Fibroblast of lung (primary cell): Measurements from ENCODE around the gene KIAA0930. TPM values are rescaled to one million over a fixed set of nuclear protein-coding genes. Genes with fewer than 3 reads are reported as not detected.

Experiments used
- DNase-seq, 2 donors: peaks; one replicate each; pipeline versions ENCODE4 v3.0.0 to v3.0.0-alpha.2; 2010; ENCODE audit warnings: low read depth in 2 of 2
- H2AFZ ChIP-seq: 2 replicates; pipeline ENCODE4 v1.5.1; 2012; ENCODE audit warnings: low read length, control low read depth, inconsistent platforms
- H3K27ac ChIP-seq: 2 replicates; pipeline ENCODE4 v1.5.1; 2011; ENCODE audit warnings: low read length, control low read depth; ENCODE audit not compliant: insufficient read depth
- H3K27me3 ChIP-seq: 2 replicates; pipeline ENCODE4 v1.5.1; 2011; ENCODE audit warnings: mild to moderate bottlenecking, low read length; ENCODE audit not compliant: control insufficient read depth, insufficient read depth
- H3K36me3 ChIP-seq: 2 replicates; pipeline ENCODE4 v1.5.1; 2011; ENCODE audit warnings: low read length; ENCODE audit not compliant: control insufficient read depth, insufficient read depth
- H3K4me1 ChIP-seq: 2 replicates; pipeline ENCODE4 v1.5.1; 2011; ENCODE audit warnings: low read length; ENCODE audit not compliant: control insufficient read depth, insufficient read depth; ENCODE audit errors: extremely low read depth
- H3K4me2 ChIP-seq: 2 replicates; pipeline ENCODE4 v1.5.1; 2011; ENCODE audit warnings: low read length, control low read depth; ENCODE audit not compliant: insufficient read depth; ENCODE audit errors: extremely low read depth
- H3K4me3 ChIP-seq, 4 experiments: fragments of 200-600 bp in 1 of 4; sonication (generic) in 1 of 4; replicated peaks in 1 of 4; 2 replicates each; pipeline ENCODE4 v1.5.1; 2011 to 2016; ENCODE audit warnings: low read length in 4 of 4, low read depth in 3 of 4, mild to moderate bottlenecking in 3 of 4, control low read depth in 2 of 4, inconsistent platforms in 1 of 4, mixed read lengths in 1 of 4; ENCODE audit not compliant: insufficient read depth in 1 of 4; ENCODE audit errors: control extremely low read depth in 1 of 4
- H3K79me2 ChIP-seq: 2 replicates; pipeline ENCODE4 v1.5.1; 2012; ENCODE audit warnings: mild to moderate bottlenecking, low read length, inconsistent platforms; ENCODE audit not compliant: control insufficient read depth, insufficient read depth
- H3K9ac ChIP-seq: 2 replicates; pipeline ENCODE4 v1.5.1; 2011; ENCODE audit warnings: mild to moderate bottlenecking, low read length, control low read depth; ENCODE audit not compliant: insufficient read depth
- H3K9me3 ChIP-seq: 2 replicates; pipeline ENCODE4 v1.5.1; 2012; ENCODE audit warnings: low read depth, low read length; ENCODE audit not compliant: control insufficient read depth, insufficient read depth
- H4K20me1 ChIP-seq: 2 replicates; pipeline ENCODE4 v1.5.1; 2011; ENCODE audit warnings: low read length; ENCODE audit not compliant: control insufficient read depth, insufficient read depth; ENCODE audit errors: extremely low read depth
- CTCF ChIP-seq, 2 donors: IDR thresholded peaks in 1 of 2; conservative IDR thresholded peaks in 1 of 2; 1 replicate in 1 of 2; 2 replicates in 1 of 2; pipeline ENCODE4 v1.5.1; 2011 to 2012; ENCODE audit warnings: low read length in 2 of 2, control low read depth in 1 of 2, inconsistent platforms in 1 of 2, low read depth in 1 of 2, mild to moderate bottlenecking in 1 of 2
- EZH2 ChIP-seq: IDR thresholded peaks from 2 replicates; pipeline ENCODE4 v1.5.1; 2012; ENCODE audit warnings: low read length, control low read depth, mild to moderate bottlenecking; ENCODE audit errors: missing control alignments
- polyA plus RNA-seq, 2 donors: library from polyadenylated mRNA; depleted of rRNA in 1 of 2; stranded (reverse) in 1 of 2; unstranded in 1 of 2; fragments of >200 nt; gene quantifications; 2 replicates each; pipeline ENCODE4 v1.2.1, GENCODE V29; 2011 to 2012; ENCODE audit warnings: missing spikeins in 1 of 2
- total RNA-seq: library from RNA; depleted of rRNA; stranded (reverse); fragments of >200 nt; gene quantifications from 2 replicates; pipeline ENCODE4 v1.2.1, GENCODE V29; 2014

KIAA0930 gene
- total and polyA plus RNA-seq, 2 donors (not counting 1 experiment from before 2014, with no cell fraction given) = 28.2 to 30.9 TPM

GRCh38 chr22:45221201-45221600 is 19.5 kb downstream of the KIAA0930 start:
- no peaks in the 10 kb centered on the region for H3K9me3 ChIP-seq
- no peaks in the 10 kb centered on the region for H3K27me3 ChIP-seq
- H4K20me1 ChIP-seq = peaks cover 4% of the 10 kb centered on the region
- no peaks in the 10 kb centered on the region for H3K36me3 ChIP-seq
- TF ChIP-seq CTCF (conservative IDR thresholded peaks at IDR 0.05 in 1 of 2, IDR thresholded peaks at IDR 0.05 in 1 of 2; ENCODE audit: low read depth in 1 of 2, low read length in 2 of 2) = no peak
- TF ChIP-seq EZH2 = no peak
- DNase-seq = no peak
- no peak overlapping the region for H3K9ac ChIP-seq
- H3K4me1 ChIP-seq = peaks cover 7% of the 10 kb centered on the region
- no peak overlapping the region for H3K4me3 ChIP-seq
- no peak overlapping the region for H3K4me2 ChIP-seq
- no peak overlapping the region for H2AFZ ChIP-seq
- H3K27ac ChIP-seq = no peak overlapping the region
- H3K79me2 ChIP-seq = no peaks in the 10 kb centered on the region

DNA sequence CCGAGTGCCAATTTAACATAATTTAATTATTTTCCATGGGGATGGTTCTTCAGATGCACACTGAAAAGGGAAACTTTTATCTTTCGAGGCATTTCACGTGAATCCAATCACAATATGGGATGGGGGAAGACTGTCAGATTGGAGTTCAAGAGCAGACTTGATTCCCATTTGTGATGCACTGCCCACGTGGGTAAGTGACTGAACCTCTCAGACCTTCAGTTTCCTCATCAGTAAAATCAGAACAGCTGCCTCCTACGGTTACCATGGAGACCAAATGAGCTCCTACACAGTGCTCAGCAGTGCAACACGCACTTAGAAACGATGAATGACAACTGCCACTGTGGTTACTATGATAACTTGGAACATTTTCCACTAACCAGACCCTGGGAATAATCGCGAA is 21.7 kb downstream of the KIAA0930 start:
- Histone ChIP-seq H3K27me3 (no peaks in the 10 kb centered on the region), H3K9me3 (no peaks in the 10 kb centered on the region), H2AFZ (no peak overlapping the region), H3K4me3 (no peak overlapping the region), H3K9ac (no peak overlapping the region), H4K20me1 (peaks cover 4% of the 10 kb centered on the region), H3K36me3 (no peaks in the 10 kb centered on the region), H3K27ac (no peak overlapping the region), H3K79me2 (no peaks in the 10 kb centered on the region), H3K4me2 (no peak overlapping the region), H3K4me1 (peaks cover 10% of the 10 kb centered on the region)
- TF ChIP-seq CTCF (conservative IDR thresholded peaks at IDR 0.05 in 1 of 2, IDR thresholded peaks at IDR 0.05 in 1 of 2; ENCODE audit: low read depth in 1 of 2, low read length in 2 of 2) (no peak), EZH2 (no peak)
- DNase-seq = peak in 1 of 2 donors; percentile 21

GRCh38 chr22:45217806-45218205 is 22.9 kb downstream of the KIAA0930 start:
- Histone ChIP-seq H3K4me1 (peaks cover 15% of the 10 kb centered on the region), H3K27me3 (no peaks in the 10 kb centered on the region), H3K4me3 (no peak overlapping the region), H3K36me3 (no peaks in the 10 kb centered on the region), H3K79me2 (no peaks in the 10 kb centered on the region), H3K27ac (no peak overlapping the region), H2AFZ (no peak overlapping the region), H3K9ac (no peak overlapping the region), H3K9me3 (no peaks in the 10 kb centered on the region), H3K4me2 (no peak overlapping the region), H4K20me1 (peaks cover 4% of the 10 kb centered on the region)
- DNase-seq = no peak
- TF ChIP-seq EZH2 = no peak
- no peak for TF ChIP-seq CTCF (conservative IDR thresholded peaks at IDR 0.05 in 1 of 2, IDR thresholded peaks at IDR 0.05 in 1 of 2; ENCODE audit: low read depth in 1 of 2, low read length in 2 of 2)
